SK-N-SH treated with all-trans-retinoic acid at 6 μM for 48 hours (cell line): ENCODE results near the gene DNAH5.
A peak's percentile ranks its signal among the peaks of the same experiment; 100 is the strongest.

Source experiments
- CREB5 ChIP-seq: fragments of 250-450 bp; sonication (Bioruptor Pico); IDR thresholded peaks from 2 replicates; pipeline ENCODE4 v1.5.1; 2020; ENCODE audit warnings: low read depth, mild to moderate bottlenecking, moderate library complexity
- CSDC2 ChIP-seq: fragments of 250-450 bp; sonication (Bioruptor Pico); IDR thresholded peaks from 2 replicates; pipeline ENCODE4 v1.5.0; 2020; ENCODE audit warnings: mild to moderate bottlenecking, moderate library complexity
- ESRRG ChIP-seq: fragments of 250-450 bp; sonication (Bioruptor Pico); IDR thresholded peaks from 2 replicates; pipeline ENCODE4 v1.6.1; 2021; ENCODE audit warnings: mild to moderate bottlenecking
- GLIS3 ChIP-seq: fragments of 250-450 bp; sonication (Bioruptor Pico); IDR thresholded peaks from 2 replicates; pipeline ENCODE4 v1.5.0; 2020; ENCODE audit warnings: mild to moderate bottlenecking, moderate library complexity
- PATZ1 ChIP-seq: fragments of 250-450 bp; sonication (Bioruptor Pico); IDR thresholded peaks from 2 replicates; pipeline ENCODE4 v1.8.0; 2020; ENCODE audit warnings: mild to moderate bottlenecking, moderate library complexity, borderline replicate concordance
- PPARA ChIP-seq: fragments of 250-450 bp; sonication (Bioruptor Pico); IDR thresholded peaks from 2 replicates; pipeline ENCODE4 v1.5.0; 2020; ENCODE audit warnings: mild to moderate bottlenecking, borderline replicate concordance
- RARB ChIP-seq: fragments of 250-450 bp; sonication (Bioruptor Pico); IDR thresholded peaks from 2 replicates; pipeline ENCODE4 v1.8.0; 2021; ENCODE audit warnings: mild to moderate bottlenecking, moderate library complexity
- ZFP3 ChIP-seq: fragments of 250-450 bp; sonication (Bioruptor Pico); IDR thresholded peaks from 2 replicates; pipeline ENCODE4 v1.5.0; 2020; ENCODE audit warnings: mild to moderate bottlenecking, moderate library complexity
- ZNF8 ChIP-seq: fragments of 450-650 bp; formaldehyde crosslinking; IDR thresholded peaks from 2 replicates; pipeline ENCODE4 v1.5.0; 2020; ENCODE audit warnings: mild to moderate bottlenecking, moderate library complexity

- no peak for TF ChIP-seq PPARA (CRISPR knock-in tag)
- TF ChIP-seq CREB5, result no peak
- TF ChIP-seq ZNF8 (CRISPR knock-in tag), result no peak
- 0 out of 2 replicates have a peak, but pooled peaks have one; percentile 20 for TF ChIP-seq PATZ1 (CRISPR knock-in tag)
- TF ChIP-seq RARB (CRISPR knock-in tag), result no peak
- no peak for TF ChIP-seq ESRRG
- peak; percentile 51; the same call in 1 of the 2 replicates for TF ChIP-seq ZFP3 (CRISPR knock-in tag)
- no peak for TF ChIP-seq CSDC2 (CRISPR knock-in tag)
- no peak for TF ChIP-seq GLIS3
These were observed 41.4 kb upstream of the DNAH5 start for GRCh38 chr5:13985731-13986418.
